VCaP (cell line): ENCODE data around the gene LTC4S.
A peak's percentile ranks its signal among the peaks of the same experiment; 100 is the strongest.

Source experiments
- H3K27ac ChIP-seq: fragments of 450-650 bp; 2 replicates; pipeline ENCODE4 v1.5.1; 2017
- TF ChIP-seq, protein P1 (sequence below): fragments of 450-650 bp; conservative IDR thresholded peaks from 2 replicates; pipeline ENCODE4 v1.5.1; 2017; ENCODE audit warnings: mild to moderate bottlenecking, moderate library complexity

LTC4S gene

GRCh38 chr5:179816401-179816795 lies 22.6 kb downstream of the LTC4S start:
- TF ChIP-seq, protein P1, sequence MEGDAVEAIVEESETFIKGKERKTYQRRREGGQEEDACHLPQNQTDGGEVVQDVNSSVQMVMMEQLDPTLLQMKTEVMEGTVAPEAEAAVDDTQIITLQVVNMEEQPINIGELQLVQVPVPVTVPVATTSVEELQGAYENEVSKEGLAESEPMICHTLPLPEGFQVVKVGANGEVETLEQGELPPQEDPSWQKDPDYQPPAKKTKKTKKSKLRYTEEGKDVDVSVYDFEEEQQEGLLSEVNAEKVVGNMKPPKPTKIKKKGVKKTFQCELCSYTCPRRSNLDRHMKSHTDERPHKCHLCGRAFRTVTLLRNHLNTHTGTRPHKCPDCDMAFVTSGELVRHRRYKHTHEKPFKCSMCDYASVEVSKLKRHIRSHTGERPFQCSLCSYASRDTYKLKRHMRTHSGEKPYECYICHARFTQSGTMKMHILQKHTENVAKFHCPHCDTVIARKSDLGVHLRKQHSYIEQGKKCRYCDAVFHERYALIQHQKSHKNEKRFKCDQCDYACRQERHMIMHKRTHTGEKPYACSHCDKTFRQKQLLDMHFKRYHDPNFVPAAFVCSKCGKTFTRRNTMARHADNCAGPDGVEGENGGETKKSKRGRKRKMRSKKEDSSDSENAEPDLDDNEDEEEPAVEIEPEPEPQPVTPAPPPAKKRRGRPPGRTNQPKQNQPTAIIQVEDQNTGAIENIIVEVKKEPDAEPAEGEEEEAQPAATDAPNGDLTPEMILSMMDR, result no peak
- no peak overlapping the region; the same call in 1 of the 2 replicates for H3K27ac ChIP-seq

- no peak overlapping the region; the same call in 1 of the 2 replicates for H3K27ac ChIP-seq
- TF ChIP-seq, protein P1, result no peak
Measured at GRCh38 chr5:179816796-179817469, 23.1 kb downstream of the LTC4S start.

- H3K27ac ChIP-seq, result no peak overlapping the region
- TF ChIP-seq, protein P1, result no peak
Measured at GRCh38 chr5:179817470-179817840, 23.7 kb downstream of the LTC4S start.

DNA sequence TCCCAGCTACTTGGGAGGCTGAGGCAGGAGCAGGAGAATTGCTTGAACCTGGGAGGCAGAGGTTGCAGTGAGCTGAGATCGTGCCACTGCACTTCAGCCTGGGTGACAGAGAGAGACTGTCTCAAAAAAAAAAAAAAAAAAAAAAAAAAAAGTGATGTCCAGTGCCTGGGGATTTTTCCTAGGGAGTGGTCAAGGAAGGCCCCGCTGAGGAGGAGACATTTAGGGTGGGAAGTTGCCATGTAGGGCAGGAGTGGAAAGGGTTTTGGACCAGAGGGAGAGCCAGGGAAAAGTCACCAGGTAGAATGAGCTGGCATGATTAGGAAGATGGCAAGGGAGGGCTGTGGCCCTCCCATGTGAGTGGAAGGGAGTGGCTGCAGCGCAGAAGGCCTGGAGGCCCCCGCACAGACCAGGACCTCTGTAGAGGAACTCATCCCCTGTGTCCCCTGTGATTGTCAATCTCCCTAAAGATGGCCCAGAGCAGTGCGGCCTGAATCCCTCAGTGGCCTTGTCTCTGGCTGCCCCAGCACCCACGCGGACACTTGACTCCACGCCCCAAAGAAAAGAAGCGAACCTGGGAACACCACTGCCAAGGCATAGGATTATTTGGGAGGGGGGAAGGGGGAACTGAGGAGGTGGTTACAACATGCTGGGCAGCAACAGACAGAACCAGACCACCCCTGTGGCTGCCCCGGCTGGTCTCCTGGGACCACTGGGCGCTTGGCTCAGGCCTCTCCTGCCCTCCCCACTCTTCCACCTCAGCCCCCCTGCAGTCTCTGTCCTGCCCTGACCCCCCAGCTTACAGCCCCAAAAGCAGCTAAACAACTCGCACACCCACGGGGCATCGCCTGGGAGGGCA lies 24.3 kb downstream of the LTC4S start:
- TF ChIP-seq, protein P1, result no peak
- H3K27ac ChIP-seq, result no peak overlapping the region

- TF ChIP-seq, protein P1, result no peak
Measured at GRCh38 chr5:179818746-179819295, 25.0 kb downstream of the LTC4S start.

GRCh38 chr5:179819296-179820126 lies 25.7 kb downstream of the LTC4S start:
- peak overlapping the region; percentile 100 for H3K27ac ChIP-seq
- TF ChIP-seq, protein P1, result no peak

More at GRCh38 chr5:179818746-179819295, 25.0 kb downstream of the LTC4S start:
- H3K27ac ChIP-seq, result no peak overlapping the region
